GM06990 (cell line): ENCODE data around the gene CAMSAP1.
"Not testable (repeated sequence)": the region's sequence is repeated elsewhere in the genome, so short reads cannot be mapped to it uniquely, and the experiment has no call there.

Source experiments
- DNase-seq: peaks from one replicate; pipeline ENCODE4 v3.0.0-alpha.2; 2011; ENCODE audit not compliant: insufficient read length; ENCODE audit errors: extremely low read depth
- H3K27me3 ChIP-seq: replicated peaks from 2 replicates; pipeline ENCODE4 v1.6.0; 2011; ENCODE audit warnings: low read length; ENCODE audit not compliant: control insufficient read depth, insufficient read depth
- H3K36me3 ChIP-seq: 2 replicates; pipeline ENCODE4 v1.5.1; 2011; ENCODE audit warnings: low read length; ENCODE audit not compliant: control insufficient read depth, insufficient read depth
- H3K4me3 ChIP-seq: replicated peaks from 2 replicates; pipeline ENCODE4 v1.5.1; 2011; ENCODE audit warnings: low read depth, mild to moderate bottlenecking, control low read depth, low read length
- CTCF ChIP-seq: IDR thresholded peaks from 2 replicates; pipeline ENCODE4 v1.5.1; 2011; ENCODE audit warnings: low read length, control low read depth, mild to moderate bottlenecking, inconsistent platforms; ENCODE audit not compliant: insufficient read depth, poor library complexity, severe bottlenecking

The CAMSAP1 gene

GRCh38 chr9:135921749-135922310, 14.5 kb upstream of the CAMSAP1 start:
- no peak for DNase-seq
- H3K27me3 ChIP-seq = no peaks in the 10 kb centered on the region
- TF ChIP-seq CTCF = no peak

DNA sequence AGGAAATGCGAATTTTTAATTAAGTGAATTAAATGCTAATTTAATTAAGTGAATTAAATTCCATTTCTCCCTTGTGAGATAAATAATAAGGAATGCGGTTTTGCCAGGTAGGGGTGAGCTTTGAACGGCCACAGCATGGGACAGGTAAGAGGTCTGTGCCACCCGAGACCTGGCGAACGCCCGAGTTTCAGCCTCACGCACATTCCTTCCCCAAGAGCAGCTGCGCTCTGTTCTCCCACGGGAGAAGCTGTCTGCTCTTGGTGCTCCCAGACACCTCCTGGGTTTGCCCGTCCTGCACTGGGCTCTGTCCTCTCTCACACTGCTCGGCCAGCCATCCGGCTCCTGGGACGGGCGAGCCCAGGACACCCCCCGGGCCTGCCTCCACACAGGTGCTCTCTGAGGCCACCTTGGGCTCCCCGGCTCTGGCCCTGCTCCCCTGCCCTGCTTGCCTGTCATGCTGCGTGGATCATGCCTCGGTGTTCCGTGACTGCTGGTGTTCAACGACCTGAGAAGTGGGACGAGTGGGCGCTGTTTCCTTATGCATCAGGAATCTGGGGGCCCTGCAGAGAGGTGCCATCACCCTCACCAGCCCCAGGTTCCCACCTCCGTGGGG, 13.7 kb upstream of the CAMSAP1 start:
- no peaks in the 10 kb centered on the region for H3K36me3 ChIP-seq
- H3K27me3 ChIP-seq = no peaks in the 10 kb centered on the region
- no peak for DNase-seq
- no peak overlapping the region for H3K4me3 ChIP-seq
- no peak for TF ChIP-seq CTCF

More at GRCh38 chr9:135921749-135922310, 14.5 kb upstream of the CAMSAP1 start:
- no peaks in the 10 kb centered on the region for H3K36me3 ChIP-seq
- H3K4me3 ChIP-seq = no peak overlapping the region

DNA sequence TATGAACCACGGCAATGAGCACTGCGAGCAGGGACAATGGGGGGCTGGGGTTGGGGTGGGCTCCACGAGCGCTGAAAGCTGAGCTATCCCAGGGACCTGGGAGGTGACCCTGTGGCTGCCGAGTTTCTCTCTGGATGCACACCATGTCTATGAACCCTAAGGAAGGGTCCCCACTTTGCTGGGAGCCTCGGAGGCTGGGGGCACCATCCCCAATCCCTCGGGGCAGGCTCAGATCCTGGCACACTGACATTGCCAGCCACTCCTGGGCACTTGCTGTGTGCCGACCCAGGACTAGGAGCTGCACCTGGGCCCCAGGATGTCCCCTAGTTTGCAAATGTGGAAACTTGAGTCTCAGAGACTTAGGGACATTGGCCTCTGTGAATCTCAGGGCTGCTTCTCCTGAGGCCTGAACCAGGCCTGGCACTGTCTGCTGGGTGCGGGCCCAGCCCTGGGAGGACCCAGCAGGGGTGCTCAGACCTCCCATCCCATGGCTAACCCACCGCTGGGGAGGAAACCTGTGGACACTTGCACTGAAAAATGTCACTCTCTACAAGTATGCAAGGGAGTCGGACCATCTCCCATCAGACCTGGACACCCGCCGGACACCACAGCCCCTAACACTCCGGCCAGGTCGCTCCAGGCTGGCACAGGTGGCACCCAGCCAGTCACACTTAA, 13.0 kb upstream of the CAMSAP1 start:
- no peak for TF ChIP-seq CTCF
- H3K27me3 ChIP-seq = no peaks in the 10 kb centered on the region
- DNase-seq = no peak
- no peaks in the 10 kb centered on the region; the same call in 1 of the 2 replicates for H3K36me3 ChIP-seq
- H3K4me3 ChIP-seq = no peak overlapping the region

DNA sequence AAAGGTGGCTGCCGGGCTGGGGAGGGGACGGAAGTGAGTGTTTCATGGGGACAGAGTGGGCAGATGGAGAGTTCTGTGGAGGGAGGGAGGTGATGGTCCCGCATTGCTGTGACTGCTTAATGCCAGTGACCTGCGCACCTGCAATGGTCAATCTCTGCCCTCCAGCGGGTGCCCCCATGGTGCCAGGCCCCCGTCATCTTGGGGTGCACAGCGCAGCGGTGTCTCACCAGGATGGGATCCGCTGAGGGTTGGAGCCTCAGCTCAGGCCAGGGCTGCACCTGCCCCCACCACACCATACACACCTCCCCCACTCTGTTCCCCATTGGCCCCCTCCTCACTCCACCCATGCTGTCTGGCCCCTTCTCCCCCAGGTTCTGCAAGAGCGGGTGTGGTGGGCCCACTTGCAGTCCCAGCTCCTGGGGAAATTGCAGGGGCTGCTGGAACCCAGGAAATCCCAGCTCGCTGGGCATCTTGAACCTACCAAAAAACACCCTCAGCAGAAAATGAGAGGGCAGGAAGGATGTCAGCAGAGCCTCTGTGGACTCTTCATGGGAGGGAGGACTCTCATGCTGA, 12.1 kb upstream of the CAMSAP1 start:
- DNase-seq = no peak
- Histone ChIP-seq H3K36me3 (peaks cover 7% of the 10 kb centered on the region), H3K27me3 (no peaks in the 10 kb centered on the region), H3K4me3 (no peak overlapping the region)
- TF ChIP-seq CTCF = no peak

- H3K4me3 ChIP-seq, H3K27me3 ChIP-seq, DNase-seq: not testable (repeated sequence)
- H3K36me3 ChIP-seq = peaks cover 11% of the 10 kb centered on the region
Observed at GRCh38 chr9:135916227-135916626, 8.9 kb upstream of the CAMSAP1 start.

DNA sequence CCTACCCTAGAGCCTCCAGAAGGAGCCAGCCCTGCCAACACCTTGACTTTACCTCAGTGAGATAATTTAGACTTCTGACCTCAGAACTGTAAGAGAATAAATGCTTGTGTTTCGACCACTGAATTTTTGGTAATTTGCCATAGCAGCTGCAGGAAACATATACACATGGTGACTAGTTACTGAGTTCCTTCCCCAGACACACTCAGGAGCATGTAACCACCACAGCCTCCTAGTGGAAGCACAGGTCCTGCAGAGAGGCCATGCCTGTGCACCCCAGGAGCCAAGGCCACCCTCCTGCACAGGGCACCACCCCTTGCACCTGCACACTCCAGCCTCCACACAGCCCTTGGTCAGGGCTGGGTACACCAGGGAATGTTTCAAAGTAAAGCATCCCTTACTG, 7.6 kb upstream of the CAMSAP1 start:
- Histone ChIP-seq H3K4me3 (no peak overlapping the region), H3K36me3 (peaks cover 13% of the 10 kb centered on the region), H3K27me3 (no peaks in the 10 kb centered on the region)
- DNase-seq = no peak
- no peak for TF ChIP-seq CTCF

DNA sequence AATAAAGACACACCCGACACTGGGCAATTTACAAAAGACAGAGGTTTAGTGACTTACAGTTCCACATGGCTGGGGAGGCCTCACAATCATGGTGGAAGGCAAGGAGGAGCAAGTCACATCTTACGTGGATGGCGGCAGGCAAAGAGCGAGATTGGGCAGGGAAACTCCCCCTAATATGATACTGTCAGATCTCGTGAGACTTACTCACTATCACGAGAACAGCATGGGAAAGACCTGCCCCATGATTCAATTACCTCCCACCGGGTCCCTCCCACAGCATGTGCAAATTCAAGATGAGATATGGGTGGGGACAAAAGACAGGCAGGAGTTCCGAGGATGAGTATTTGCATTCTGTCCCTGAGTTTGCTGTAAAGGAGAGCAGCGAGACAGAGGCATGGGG, 3.9 kb upstream of the CAMSAP1 start:
- H3K4me3 ChIP-seq, DNase-seq, H3K27me3 ChIP-seq: not testable (repeated sequence)
- peaks cover 13% of the 10 kb centered on the region for H3K36me3 ChIP-seq
